ENCODE results near the gene DAB1.
"Not testable (repeated sequence)": the region's sequence is repeated elsewhere in the genome, so short reads cannot be mapped to it uniquely, and the experiment has no call there.

The DAB1 gene

DNA sequence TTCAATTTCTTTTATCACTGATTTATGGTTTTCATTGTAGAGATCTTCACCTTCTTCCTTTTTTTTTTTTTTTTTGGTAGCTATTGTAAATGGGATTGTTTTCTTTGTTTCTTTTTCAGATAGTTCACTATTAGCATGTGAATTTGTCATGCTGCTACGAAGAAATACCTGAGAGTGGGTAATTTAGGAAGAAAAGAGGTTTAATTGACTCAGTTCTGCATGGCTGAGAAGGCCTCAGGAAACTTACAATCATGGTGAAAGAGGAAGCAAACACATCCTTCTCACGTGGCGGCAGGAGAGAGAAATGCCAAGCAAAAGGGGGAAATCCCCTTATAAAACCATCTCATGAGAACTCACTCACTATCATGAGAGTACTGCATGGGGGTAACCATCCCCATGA, 66.4 kb downstream of the DAB1 start:
- no peak for DNase-seq

GRCh38 chr1:57353654-57354053, 70.2 kb downstream of the DAB1 start:
- DNase-seq, result no peak

DNA sequence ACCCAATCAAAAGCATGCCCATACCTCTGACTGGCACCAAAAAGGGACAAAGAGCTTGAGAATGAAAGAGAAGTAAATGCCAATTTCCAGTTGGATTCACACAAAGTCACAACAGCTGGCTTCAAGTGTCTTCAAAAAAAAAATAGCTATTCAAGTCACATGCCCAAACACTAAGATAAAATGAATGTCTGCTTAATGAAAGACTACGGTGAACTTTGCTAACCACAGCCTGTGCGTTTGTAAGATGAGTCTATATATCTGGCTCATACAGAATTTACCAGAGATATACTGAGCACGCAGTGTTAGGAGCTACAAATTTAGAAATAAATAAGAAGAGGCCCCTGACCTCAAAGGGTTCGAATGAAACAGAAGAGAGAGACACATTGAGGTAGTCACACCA, 73.2 kb downstream of the DAB1 start:
- no peak for DNase-seq

GRCh38 chr1:57348921-57349320, 74.9 kb downstream of the DAB1 start:
- DNase-seq, result no peak

DNA sequence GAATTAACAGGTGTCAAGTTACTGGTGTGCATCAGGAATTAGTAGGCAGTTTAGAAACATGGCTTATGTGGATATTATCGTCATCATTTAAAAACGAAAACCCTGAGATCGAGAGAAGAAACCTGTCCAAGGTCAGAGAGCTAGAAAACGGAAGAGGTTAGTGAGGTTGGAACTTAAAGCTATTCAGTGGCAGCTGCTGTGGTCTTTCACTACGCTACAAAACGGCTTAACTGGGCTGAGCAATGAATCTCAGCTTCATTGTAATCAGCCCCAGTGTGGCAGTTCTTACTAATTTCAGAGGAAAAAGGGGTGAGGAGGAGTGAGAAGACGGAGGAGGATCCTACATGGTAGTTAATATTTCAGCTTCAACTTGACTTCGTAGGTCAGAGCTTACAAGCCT, 77.9 kb downstream of the DAB1 start:
- no peak for DNase-seq

DNA sequence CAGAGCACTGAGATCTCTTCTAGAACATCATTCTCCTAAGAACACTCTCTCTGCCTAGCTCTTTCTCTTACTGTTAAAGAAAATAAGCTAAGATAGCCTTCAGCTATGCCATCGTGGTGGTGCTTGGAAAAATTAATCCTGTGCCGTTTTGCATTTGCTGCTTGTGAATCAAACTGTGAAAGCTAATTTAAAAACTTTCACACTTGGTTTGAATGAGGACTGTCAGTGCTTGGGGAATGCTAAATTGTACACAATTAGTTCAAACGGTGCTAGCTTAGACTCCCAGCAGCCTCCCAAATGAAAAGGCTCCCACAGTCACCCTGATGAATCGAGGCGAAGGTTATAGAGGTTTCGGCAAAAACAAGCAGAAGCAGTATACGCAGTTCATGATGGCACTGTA, 79.6 kb downstream of the DAB1 start:
- no peak for DNase-seq

GRCh38 chr1:57343298-57343915, 80.5 kb downstream of the DAB1 start:
- not testable (repeated sequence) for DNase-seq

DNA sequence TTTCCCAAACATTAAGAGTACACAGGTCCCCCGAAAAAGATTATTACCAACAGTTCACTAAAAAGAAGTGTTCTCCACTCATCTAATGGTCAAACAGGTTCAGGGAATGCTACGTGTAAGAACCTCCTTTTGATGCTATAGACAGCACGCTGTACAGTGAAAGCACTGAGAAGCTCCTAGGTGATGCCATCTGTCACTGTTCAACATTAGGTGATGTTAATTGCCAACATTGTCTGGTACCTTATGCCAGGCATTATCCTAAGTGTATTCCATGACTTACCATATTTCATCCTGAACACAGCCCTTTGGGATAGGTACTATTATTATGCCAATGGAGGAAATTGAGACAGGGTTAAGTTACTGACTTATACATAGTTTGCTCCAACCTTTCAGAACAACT, 82.1 kb downstream of the DAB1 start:
- no peak for DNase-seq

- no peak for DNase-seq
These were observed 83.4 kb downstream of the DAB1 start for GRCh38 chr1:57340334-57341070.

DNA sequence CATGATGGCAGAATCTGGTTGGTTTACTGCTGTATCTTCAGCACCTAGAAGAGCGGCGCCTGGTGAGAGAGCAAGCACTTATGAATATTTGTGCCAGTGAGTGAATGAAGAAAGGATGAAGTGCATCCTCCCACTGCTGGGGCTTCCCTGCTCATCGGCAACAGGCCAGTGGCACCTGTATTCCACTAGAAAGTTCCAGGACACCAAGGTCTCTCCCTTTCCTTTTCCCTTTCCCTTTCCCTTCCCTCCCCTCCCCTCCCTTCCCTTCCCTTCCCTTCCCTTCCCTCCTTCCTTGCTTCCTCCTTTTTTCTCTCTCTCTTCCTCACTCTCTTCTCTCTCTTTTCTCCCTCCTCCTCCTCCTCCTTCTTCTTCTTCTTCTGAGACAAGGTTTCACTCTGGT, 86.2 kb downstream of the DAB1 start:
- DNase-seq, result no peak

GRCh38 chr1:57336793-57337192, 87.1 kb downstream of the DAB1 start:
- DNase-seq, result no peak

- DNase-seq, result no peak
These were observed 92.2 kb downstream of the DAB1 start for GRCh38 chr1:57331620-57332019.

DNA sequence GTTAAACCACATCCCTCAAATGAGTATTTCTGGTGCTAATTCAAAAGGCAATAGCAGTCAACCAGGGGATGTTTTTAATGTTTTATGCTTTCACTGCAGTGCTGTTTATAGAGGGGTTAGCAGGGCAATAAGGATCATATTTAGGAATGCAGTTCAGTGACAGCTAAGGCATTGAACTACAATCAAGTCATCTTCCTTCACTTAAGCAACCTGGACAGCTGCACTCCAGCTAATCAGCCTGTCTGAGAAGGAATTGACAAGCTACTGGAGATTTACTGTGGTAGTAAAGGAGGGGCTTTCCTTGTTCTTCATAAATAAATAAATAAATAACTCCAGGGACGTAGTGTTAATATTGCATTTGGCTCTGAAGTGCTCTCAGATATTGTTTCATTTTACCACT, 93.9 kb downstream of the DAB1 start:
- DNase-seq, result no peak

DNA sequence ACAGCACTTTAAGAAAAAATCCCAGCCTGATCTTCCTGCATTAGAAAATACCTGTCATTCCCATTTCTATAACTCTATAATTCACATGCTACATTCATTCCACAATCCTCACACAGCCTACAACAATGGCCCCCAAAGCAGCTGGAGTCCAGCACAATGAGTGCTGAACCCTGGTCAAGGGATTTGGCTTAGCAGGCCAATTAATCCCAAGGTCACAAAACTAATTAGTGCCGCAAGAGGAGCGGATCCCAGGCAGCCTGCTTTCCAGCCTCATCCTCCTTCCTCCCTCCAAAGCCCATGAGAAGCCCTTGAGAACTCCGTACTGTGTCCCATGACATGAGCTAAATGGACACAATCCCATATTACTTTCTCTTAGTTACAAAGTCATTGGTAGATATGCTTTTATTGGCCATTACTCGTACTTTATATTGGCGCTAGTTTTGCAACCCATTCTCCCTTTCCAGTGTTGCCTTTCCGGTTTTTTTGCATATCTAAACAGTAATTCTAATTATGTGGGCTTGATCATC, 94.8 kb downstream of the DAB1 start:
- DNase-seq, result no peak

- DNase-seq, result no peak
These were observed 95.9 kb downstream of the DAB1 start for GRCh38 chr1:57327946-57328345.

DNA sequence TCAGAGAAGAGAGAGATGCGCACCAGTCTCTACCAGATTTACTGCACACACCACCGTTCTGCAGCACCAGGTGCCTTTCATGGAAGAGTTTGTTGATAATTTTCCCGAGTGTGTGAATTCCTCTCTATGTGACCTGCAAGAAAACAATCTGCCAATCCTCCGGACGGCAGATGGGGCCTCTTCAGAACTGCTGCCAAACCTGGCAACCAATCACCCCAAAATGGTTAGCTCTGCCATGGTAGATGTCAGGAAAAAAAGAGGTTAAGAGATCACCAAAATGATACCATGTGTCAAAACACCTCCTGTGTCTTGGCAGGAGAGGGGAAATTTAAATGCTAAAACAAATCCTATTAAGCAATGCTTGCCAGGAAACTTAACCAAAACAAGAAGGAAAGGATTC, 96.5 kb downstream of the DAB1 start:
- no peak for DNase-seq

GRCh38 chr1:57325536-57325935, 98.3 kb downstream of the DAB1 start:
- DNase-seq, result no peak

DNA sequence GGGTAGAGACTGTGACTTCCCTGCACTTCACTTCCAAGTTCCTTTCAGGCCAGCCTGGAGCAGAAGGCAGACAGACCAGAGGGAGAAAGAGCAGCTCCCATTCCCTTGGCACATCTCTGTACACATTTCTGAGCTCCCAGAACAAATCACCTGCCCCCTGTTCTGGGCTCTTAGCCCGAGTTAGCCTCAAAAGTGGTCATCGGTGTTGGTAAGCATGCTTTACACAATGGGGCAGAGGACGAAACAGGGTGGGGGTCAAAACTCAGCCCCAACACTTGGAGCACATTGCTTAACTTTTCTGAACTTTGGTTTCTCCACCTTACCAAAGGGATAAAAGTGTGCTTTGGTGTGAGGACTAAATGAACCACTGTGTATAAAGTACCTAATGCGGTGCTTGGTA, 98.7 kb downstream of the DAB1 start:
- DNase-seq, result no peak

DNA sequence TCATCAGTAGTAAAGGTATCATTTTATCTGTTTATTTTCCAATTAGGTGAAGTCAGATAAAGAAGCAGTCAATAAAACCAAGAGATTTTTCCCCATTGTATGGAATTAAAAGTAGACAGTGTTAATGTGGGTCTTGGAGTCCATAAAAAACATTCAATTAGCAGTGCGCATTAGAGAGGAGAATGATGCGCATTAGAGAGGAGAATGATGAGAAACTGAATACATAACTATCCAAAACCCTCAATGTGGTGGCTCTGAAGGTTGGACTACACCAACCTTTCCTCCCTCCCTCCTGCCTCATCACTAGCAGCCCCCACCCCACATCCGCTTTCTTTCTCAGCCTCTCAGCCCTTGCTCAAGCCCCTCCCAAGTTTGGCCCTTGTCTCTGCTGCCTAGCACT, 99.5 kb downstream of the DAB1 start:
- no peak for DNase-seq

DNA sequence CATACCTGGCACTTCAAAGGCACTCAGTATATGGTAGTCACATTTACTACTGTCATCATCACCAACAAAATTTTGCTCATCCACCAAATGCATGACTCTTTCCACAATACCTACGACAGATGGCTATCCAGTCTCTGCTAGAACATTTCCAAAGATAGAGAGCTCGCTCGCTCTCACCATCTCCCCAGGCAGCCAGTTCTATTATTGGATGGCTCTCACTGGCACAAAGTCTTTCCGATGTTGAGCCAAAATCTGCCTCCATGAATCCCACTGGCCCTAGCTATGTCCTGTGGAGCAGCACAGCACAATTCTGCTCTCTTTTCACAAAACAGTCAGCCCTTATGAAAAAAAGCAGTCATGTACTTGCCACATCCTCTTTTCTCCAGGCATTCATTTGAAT, 102.1 kb downstream of the DAB1 start:
- DNase-seq, result no peak

DNA sequence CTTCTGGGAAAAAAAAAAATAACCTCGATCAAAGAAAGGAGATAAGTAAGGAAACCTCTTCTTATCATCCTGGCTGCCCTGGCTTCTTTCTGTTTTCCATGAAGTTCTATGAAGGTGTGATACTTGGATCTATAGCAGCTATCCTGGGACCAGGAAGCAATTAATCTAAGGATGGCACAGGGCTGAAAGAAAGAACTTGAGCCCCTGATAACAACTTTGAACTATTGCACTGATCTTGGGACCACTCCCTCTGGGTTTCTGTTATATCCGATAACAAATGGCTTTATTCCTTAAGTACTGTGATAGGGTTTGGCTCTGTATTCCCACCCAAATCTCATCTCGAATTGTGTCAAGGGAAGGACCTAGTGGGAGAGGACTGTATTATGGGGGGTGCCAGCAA, 104.1 kb downstream of the DAB1 start:
- DNase-seq, result no peak

GRCh38 chr1:57319165-57319564, 104.7 kb downstream of the DAB1 start:
- no peak for DNase-seq

- no peak for DNase-seq
These were observed 107.0 kb downstream of the DAB1 start for GRCh38 chr1:57316861-57317260.

GRCh38 chr1:57316291-57316690, 107.6 kb downstream of the DAB1 start:
- no peak for DNase-seq

GRCh38 chr1:57312869-57313268, 111.0 kb downstream of the DAB1 start:
- DNase-seq, result no peak

Data from GF-D8 (cell line).